HUDEP-2 (cell line): ENCODE data around the gene ZDHHC3.

ENCODE experiments used
- DNase-seq, 76 experiments: peaks; one replicate each; lab custom pipeline; 2025; ENCODE audit not compliant: unreplicated experiment in 76 of 76; lab: John Stamatoyannopoulos, UW

Gene ZDHHC3

GRCh38 chr3:44976002-44976815 is at the start of gene ZDHHC3, which contains the start of gene EXOSC7:
TSS of gene ZDHHC3 (minus strand) at chr3:44976174. CDS start at chr3:44959436, 16,738 bp downstream.
TSS of gene EXOSC7 (plus strand) at chr3:44976244. CDS start at chr3:44976278, 34 bp downstream.
- peak in 72 of 76 experiments; percentile 7 to 83 (median 66) for DNase-seq

- no peak for DNase-seq
Measured at GRCh38 chr3:45024542-45025255, 48.7 kb upstream of the ZDHHC3 start.

- DNase-seq: peak in 23 of 76 experiments; percentile 3 to 59 (median 14)
Measured at GRCh38 chr3:45023675-45024074, 47.7 kb upstream of the ZDHHC3 start.

GRCh38 chr3:45021524-45022297 is 45.7 kb upstream of the ZDHHC3 start:
- DNase-seq: no peak

- DNase-seq: no peak
Measured at GRCh38 chr3:45020534-45020933, 44.6 kb upstream of the ZDHHC3 start.

- DNase-seq: no peak
Measured at GRCh38 chr3:45017821-45018220, 41.8 kb upstream of the ZDHHC3 start.

- DNase-seq: no peak
Measured at GRCh38 chr3:45016916-45017315, 40.9 kb upstream of the ZDHHC3 start.

- DNase-seq: no peak
Measured at GRCh38 chr3:45012577-45012976, 36.6 kb upstream of the ZDHHC3 start.

GRCh38 chr3:45011756-45012508 is 36.0 kb upstream of the ZDHHC3 start:
- peak in 6 of 76 experiments; percentile 4 to 56 (median 20) for DNase-seq

GRCh38 chr3:45010811-45011333 is 34.9 kb upstream of the ZDHHC3 start:
- no peak for DNase-seq

GRCh38 chr3:45009868-45010267 is 33.9 kb upstream of the ZDHHC3 start:
- no peak for DNase-seq

GRCh38 chr3:45008117-45008516 is 32.1 kb upstream of the ZDHHC3 start:
- DNase-seq: no peak

- no peak for DNase-seq
Measured at GRCh38 chr3:45007091-45007490, 31.1 kb upstream of the ZDHHC3 start.

GRCh38 chr3:45003859-45004258 is 27.9 kb upstream of the ZDHHC3 start:
- no peak for DNase-seq

GRCh38 chr3:45003406-45003805 is 27.4 kb upstream of the ZDHHC3 start:
- DNase-seq: no peak

- no peak for DNase-seq
Measured at GRCh38 chr3:45002720-45003119, 26.7 kb upstream of the ZDHHC3 start.

GRCh38 chr3:45002139-45002660 is 26.2 kb upstream of the ZDHHC3 start:
- DNase-seq: no peak

GRCh38 chr3:45001738-45002137 is 25.8 kb upstream of the ZDHHC3 start:
- DNase-seq: no peak

GRCh38 chr3:45000823-45001222 is 24.8 kb upstream of the ZDHHC3 start:
- DNase-seq: no peak

GRCh38 chr3:44999782-45000181 is 23.8 kb upstream of the ZDHHC3 start:
- no peak for DNase-seq
